Measurements from ENCODE around the gene ARHGAP42.

ARHGAP42 gene

GRCh38 chr11:100965346-100965745 is 278.3 kb downstream of the ARHGAP42 start:
- DNase-seq (ENCODE audit: extremely low spot score): no peak
- ChIA-PET POLR2A (no interaction called here), CTCF (no interaction called here)
- TF ChIP-seq, protein P1, sequence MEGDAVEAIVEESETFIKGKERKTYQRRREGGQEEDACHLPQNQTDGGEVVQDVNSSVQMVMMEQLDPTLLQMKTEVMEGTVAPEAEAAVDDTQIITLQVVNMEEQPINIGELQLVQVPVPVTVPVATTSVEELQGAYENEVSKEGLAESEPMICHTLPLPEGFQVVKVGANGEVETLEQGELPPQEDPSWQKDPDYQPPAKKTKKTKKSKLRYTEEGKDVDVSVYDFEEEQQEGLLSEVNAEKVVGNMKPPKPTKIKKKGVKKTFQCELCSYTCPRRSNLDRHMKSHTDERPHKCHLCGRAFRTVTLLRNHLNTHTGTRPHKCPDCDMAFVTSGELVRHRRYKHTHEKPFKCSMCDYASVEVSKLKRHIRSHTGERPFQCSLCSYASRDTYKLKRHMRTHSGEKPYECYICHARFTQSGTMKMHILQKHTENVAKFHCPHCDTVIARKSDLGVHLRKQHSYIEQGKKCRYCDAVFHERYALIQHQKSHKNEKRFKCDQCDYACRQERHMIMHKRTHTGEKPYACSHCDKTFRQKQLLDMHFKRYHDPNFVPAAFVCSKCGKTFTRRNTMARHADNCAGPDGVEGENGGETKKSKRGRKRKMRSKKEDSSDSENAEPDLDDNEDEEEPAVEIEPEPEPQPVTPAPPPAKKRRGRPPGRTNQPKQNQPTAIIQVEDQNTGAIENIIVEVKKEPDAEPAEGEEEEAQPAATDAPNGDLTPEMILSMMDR (IDR thresholded peaks at IDR 0.05; ENCODE audit: control extremely low read depth, extremely low read depth, low read depth, missing control alignments): no peak

DNA sequence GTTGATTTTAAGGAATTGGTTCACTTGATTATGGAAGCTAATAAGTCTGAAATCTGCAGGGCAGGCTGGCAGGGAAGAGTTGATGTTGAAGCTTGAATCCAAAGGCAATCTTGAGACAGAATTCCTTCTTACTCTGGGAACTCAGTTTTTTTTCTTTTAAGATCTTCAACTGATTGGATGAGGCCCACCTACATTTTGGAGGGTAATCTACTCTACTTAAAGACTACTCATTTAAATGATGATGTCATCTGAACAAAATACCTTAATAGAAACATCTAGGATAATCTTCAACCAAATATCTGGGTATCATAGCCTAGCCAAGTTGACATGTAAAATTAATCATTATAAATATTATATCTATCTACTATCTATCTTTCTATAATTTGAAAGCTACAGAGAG is 279.3 kb downstream of the ARHGAP42 start:
- no peak for DNase-seq (ENCODE audit: extremely low spot score)
- POLR2A ChIA-PET: no interaction called here
- TF ChIP-seq, protein P1 (IDR thresholded peaks at IDR 0.05; ENCODE audit: control extremely low read depth, extremely low read depth, low read depth, missing control alignments): no peak
- CTCF ChIA-PET: no interaction called here

- DNase-seq (ENCODE audit: extremely low spot score): no peak
- TF ChIP-seq, protein P1 (IDR thresholded peaks at IDR 0.05; ENCODE audit: control extremely low read depth, extremely low read depth, low read depth, missing control alignments): no peak
- POLR2A ChIA-PET: no interaction called here
- CTCF ChIA-PET: no interaction called here
Measured at GRCh38 chr11:100969008-100969407, 281.9 kb downstream of the ARHGAP42 start.

DNA sequence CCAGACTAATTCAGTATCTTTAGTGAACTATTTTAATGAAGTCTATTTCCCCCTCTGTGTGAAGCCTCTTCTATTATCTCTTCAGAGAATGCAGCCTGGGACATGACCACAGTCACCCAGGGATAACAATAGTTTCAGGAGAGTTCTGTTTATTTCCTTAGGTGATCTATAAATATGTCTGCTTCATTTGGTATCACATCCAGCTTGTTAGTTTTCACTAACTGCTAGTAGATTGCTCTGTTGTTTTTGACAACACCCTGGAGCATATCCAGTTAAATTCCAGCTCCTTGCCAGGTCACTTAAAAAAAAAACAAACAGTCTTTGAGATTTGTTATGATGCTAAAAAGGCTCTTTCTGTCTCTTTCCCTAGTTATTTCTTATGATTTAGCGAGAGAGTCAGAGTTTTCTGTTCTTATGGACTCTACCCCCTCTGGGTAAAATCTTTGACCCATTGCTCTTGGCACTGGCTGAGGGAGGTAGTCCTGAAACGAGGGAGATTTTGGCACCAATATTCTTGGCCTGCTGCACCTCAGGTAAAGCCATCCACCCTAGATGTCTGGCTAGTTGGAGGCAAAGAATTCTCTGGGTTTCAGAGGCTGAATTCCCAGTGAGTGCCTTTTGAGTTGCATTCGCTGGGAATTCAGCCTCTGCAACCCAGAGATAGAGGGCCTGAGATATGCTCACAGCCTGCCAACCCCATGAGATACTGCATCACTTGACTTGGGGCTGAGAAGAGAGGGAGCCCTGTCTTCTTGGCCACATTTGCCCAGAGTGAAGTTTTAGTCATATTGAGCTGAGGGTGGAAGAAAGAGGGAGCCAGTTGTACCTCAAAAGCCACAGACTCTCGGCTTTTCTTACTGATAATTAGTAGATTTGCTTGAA is 283.4 kb downstream of the ARHGAP42 start:
- no peak for DNase-seq (ENCODE audit: extremely low spot score)
- POLR2A ChIA-PET: no interaction called here
- CTCF ChIA-PET: interaction anchor here (1.5 kb wide), 2 partner anchors 12 to 27 kb away, joined by 3 to 6 read pairs; no protein-coding TSS in a partner anchor
- TF ChIP-seq, protein P1 (IDR thresholded peaks at IDR 0.05; ENCODE audit: control extremely low read depth, extremely low read depth, low read depth, missing control alignments): no peak

DNA sequence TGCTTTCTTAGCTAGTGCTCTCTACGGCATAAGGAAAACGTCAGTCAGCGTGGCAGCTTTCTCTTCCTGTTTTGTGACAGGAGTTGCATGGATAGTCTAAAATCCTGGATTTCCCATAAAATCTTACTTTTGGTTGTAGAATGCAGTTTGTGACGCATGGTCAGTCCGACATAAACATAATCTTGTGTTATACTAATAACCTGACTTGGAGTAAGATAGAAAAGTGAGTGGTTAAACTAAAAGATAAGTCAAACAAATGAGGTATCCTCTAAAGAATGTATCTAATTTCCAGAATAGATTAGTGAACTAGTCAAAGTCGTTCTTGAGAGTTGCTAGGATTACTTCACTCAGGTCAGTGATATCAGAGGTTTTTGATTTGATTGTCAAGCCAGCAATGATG is 285.0 kb downstream of the ARHGAP42 start:
- no peak for DNase-seq (ENCODE audit: extremely low spot score)
- CTCF ChIA-PET: interaction anchor here (1.3 to 1.5 kb wide), 2 partner anchors 10 to 19 kb away, joined by 3 to 6 read pairs; no protein-coding TSS in a partner anchor
- TF ChIP-seq, protein P1 (IDR thresholded peaks at IDR 0.05; ENCODE audit: control extremely low read depth, extremely low read depth, low read depth, missing control alignments): no peak
- POLR2A ChIA-PET: no interaction called here

DNA sequence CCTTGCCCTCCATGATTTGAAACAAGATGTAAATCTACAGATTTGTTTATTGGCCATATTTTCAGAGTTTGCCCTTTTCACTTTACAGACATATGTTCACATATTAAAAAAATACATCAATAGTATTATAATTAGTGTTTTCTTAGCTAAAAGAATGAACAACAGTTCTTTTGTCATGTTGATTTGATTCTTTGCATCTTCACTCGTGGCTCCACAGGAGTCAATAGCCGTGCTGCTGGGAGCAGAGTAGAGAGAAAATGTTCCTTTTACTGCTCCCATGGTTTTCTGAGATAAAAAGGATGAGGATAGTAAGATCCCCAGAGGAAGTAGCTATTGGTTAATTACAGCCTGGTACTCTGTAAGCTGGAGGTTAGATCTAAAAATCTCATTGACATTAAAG is 291.4 kb downstream of the ARHGAP42 start:
- no peak for DNase-seq (ENCODE audit: extremely low spot score)
- TF ChIP-seq, protein P1 (IDR thresholded peaks at IDR 0.05; ENCODE audit: control extremely low read depth, extremely low read depth, low read depth, missing control alignments): no peak
- CTCF ChIA-PET: interaction anchor here (1.0 to 1.1 kb wide), 2 partner anchors 15 to 53 kb away, joined by 3 read pairs; no protein-coding TSS in a partner anchor
- POLR2A ChIA-PET: no interaction called here
